ENCODE data around the gene KIF16B.

Gene KIF16B

DNA sequence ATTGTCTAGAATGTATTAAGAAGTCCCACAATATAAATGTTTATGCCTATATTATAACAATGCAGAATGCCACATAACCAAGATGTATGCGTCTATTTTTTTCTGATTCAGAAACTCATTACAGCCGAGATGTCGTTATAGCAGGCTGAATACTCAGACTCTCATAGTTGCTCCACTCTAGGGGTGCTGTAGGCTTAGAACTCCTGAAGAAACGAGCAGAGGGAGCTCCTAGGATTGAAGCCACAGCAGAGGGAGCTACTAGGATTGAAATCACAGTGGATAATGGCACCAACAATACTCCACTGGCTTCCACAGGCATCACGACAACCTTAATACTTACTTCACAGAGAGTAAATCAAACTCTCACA lies 208.9 kb downstream of the KIF16B start:
- DNase-seq (ENCODE audit: low read depth in 4 of 4, low spot score in 1 of 4): no peak

DNA sequence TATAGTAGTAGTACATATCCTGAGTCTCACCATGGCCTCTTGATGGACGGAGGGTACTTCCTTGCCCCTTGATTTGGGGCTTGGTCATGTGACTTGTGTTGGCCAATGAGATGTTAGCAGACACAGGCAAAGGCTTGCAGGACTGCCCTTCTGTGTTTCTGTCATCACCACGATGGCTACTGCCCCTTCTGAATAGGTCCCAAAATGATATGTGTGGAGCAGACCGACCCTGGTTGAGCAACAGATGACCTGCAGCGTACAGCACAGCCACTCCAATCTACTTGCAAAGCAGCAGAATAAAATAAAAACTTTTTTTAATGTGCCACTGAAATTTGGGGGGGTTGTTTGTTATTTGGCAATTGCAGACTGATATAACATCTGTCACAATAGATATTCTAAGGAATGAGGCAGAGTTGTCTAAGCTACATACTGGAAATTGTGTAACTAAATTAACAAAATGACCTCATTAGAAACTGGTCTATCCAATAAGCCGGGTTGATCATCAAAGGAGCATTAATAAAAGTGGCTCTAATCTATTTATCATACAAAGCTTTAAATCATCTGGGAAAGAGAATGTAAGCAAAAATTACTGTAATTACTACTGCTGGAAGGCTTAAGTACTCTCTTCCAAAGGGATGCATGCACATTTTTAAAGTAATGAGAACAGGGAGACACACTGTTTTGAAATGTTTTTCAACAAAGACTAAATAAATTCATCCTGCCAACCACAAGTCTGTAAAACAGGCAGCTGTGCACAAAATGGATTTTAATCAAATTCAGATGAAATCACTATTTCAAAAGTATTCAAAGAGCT lies 209.5 kb downstream of the KIF16B start:
- no peak for DNase-seq (ENCODE audit: low read depth in 4 of 4, low spot score in 1 of 4)

DNA sequence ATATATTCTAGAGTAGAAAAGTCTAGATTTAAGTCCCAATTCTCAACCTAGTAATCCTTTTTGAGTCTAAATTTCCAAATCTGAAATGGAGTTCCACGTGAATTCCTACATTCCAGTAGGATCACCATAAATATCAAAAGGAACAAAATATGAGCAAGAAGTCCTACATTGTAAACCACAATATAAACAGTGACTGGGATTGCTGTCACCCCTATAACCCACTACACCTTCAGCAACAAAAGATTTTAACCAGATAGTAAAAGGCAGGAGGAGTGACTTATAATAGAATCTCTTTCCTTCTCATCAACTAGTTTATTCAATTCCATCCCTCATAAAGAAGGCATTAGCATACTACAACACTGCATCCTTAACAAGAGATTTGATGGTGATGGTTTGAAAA lies 210.6 kb downstream of the KIF16B start:
- no peak for DNase-seq (ENCODE audit: low read depth in 4 of 4, low spot score in 1 of 4)

DNA sequence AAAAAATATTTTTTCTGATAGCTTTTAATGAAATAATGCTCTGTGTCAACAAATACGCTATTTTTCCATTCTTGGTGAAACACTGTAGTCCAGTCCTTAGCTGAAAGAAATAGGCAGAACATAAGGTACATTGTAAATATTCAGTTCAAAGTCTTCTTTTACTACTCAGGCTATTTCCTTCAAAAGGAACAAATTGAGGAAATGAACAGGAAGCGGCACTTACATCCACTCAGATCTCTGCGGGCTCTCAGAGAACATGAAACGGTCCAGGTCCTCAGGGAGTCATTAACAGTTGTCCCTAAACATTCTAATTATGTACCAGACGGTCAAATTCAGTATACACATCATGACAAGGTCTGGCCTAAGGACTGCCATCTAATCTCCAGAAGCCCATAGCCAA lies 212.6 kb downstream of the KIF16B start:
- DNase-seq (ENCODE audit: low read depth in 4 of 4, low spot score in 1 of 4): no peak

DNA sequence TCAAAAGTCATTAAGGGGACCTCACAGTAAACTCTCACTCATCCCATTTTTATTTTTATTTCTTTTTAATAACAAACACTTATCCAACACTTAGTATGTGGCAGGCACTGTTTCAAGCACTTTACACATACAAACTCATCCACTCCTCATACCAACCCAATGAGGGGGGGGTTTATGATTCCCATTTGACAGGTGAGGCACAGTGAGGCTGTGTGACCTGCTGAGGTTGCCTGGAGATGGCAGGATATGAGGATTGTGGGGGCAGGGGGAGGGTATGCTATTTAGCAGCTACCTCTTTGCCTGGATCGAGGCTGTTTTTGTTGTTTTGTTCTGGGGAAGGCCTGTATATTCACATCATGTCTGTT lies 219.8 kb downstream of the KIF16B start:
- DNase-seq (ENCODE audit: low read depth in 4 of 4, low spot score in 1 of 4): no peak

DNA sequence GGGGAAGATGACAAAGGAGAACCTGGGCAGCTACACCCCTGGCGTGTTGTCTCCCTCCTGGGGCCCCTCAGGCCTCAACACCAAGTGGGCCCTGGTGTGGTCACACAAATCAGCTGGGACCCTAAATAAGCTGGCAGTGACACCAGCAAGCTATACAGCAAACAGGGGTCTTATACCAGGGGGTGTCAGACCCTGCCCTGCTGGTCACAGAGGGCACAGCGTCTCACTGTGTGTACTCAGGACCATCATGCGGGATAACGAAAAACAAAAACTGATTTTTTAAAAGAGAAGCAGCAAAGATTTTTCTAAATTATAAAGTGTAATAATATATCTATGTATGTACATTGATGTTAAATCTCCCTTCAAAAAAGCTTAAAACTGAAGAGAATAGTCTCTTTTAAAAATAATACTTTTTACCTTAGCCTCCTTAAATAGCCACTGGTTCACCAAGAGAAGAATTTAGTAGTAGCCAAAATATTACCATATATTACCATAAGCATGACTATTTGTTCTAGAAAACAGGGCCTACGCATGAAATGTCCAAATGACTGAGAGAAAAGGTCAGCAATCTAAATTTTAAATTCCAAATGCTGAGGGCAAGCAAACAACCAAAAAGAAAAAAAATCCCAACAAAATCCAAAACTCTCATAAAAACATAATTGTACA lies 220.4 kb downstream of the KIF16B start:
- DNase-seq (ENCODE audit: low read depth in 4 of 4, low spot score in 1 of 4): no peak

DNA sequence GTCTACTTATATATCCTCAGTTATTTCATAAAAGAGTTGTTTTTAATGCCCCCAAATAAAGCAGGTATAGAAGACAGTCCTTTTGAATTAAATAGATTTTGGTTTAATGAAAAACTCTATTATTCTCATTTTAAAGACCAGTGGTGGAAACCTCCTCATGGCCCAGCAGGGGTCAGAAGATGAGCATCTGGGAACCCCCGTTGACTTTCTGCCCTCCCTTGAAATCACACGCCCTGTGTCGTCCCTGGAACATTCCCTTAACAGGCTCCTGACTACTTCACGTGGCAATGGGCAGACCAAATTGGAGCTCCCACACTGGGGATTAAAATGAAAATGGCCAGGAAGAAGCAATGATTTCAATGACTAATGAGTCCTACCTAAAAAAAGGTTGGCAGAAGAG lies 220.9 kb downstream of the KIF16B start:
- DNase-seq (ENCODE audit: low read depth in 4 of 4, low spot score in 1 of 4): no peak

DNA sequence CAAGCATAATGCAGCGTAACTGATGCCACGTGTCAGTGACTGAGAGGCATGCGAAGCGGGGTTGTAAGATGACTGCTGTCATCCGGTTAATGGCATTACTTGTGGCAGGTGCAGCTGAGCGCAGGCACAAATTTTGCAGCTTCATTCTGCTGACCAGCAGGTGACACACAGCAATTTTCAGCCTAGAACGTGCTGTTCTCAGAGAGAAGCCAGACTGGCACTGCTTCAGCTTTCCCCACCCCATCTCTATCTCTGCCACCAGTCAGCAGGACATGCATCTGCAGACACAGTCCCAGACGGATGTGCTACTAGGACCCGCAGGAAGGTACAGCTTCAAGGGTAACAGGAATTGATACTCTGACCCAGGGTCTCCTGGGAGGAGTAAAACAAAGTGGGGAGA lies 221.8 kb downstream of the KIF16B start:
- no peak for DNase-seq (ENCODE audit: low read depth in 4 of 4, low spot score in 1 of 4)

DNA sequence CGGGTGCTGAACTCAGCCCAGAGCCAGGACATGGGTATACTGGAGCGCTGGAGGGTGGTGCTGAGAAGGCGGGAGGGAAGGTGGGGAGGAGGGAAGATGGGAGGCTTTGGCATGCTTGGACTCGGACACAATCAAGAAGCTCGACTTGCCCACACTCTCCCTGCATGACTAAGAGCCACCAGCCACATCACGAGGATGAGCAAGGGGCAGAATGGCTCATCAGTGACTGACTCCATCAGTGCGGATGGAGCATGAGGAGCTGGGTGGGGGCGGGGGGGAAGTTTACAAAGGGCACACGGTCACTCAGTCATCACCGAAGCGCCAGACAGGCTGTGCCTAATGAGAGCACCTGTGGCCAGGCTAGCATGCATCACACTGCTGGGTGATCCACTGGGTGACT lies 222.8 kb downstream of the KIF16B start:
- no peak for DNase-seq (ENCODE audit: low read depth in 4 of 4, low spot score in 1 of 4)

DNA sequence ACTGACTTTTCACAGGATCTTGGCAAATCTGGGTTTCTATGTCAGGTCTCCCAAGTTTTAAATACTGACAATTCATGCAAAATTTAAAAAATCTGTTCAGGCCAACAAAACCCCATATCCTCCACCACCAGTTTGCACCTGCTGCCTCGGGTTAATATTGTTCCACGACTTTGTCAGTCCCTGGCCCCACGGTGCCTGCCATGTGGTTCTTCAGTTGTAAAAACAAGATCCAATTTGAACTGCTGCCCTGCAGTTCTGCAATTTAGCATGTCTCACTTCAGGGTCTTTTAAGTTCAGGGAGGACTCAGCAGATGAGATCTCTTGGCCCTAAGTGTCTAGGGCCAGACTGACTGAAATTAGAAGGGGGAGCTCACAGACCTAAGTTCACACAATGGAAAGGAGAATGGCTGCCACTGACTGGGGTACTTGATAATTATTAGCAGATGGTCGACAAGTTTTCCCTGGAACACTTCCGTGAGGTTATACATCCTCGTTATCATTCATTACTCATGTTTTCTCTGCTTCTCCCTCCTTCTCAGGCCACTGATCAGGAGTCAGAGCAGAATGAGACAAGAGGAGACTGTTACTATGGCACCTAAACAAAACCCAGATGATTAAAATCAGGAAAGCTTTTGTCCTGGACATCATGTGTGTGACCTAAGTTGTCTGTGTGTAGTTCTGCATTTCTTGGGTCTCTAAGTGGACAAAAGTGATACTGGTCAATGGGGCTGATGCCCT lies 223.6 kb downstream of the KIF16B start:
- no peak for DNase-seq (ENCODE audit: low read depth in 4 of 4, low spot score in 1 of 4)

DNA sequence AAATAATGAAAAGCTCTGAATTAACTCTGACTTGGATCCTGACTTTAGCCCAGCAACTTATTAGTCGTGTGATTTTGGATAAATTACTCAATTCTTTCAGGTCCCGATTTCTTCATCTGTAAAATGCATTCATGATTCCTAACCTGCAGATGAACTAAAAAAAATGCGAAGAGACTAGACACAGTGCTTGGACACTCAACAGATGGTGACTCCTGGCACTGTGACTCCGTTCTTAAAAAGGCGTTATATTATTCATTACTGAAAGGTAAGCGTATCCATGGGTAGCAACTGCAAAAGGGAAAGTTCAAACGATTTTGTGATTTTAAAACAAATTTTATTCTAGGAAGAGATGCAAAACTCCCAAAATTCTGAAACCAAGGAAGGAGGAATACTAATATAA lies 226.3 kb downstream of the KIF16B start:
- no peak for DNase-seq (ENCODE audit: low read depth in 4 of 4, low spot score in 1 of 4)

DNA sequence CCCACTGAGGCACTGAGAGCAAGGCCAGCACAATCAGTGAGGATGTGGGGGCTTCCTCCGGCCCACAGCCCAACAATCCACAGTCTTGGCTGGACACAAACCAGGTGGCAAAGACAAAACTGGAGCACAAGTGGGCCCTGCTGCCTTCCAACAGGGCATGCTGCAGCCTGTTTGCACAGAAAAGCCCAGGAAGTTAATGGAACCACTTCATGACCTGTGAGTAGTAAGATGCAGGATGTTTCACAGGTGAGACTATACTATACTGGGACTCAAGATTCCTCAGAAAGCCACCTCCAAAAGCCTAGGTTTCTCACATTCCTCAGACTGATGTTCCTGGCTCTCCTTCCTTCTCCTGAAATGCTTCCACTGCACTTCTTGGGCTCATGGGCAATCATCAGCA lies 235.5 kb downstream of the KIF16B start:
- no peak for DNase-seq (ENCODE audit: low read depth in 4 of 4, low spot score in 1 of 4)

DNA sequence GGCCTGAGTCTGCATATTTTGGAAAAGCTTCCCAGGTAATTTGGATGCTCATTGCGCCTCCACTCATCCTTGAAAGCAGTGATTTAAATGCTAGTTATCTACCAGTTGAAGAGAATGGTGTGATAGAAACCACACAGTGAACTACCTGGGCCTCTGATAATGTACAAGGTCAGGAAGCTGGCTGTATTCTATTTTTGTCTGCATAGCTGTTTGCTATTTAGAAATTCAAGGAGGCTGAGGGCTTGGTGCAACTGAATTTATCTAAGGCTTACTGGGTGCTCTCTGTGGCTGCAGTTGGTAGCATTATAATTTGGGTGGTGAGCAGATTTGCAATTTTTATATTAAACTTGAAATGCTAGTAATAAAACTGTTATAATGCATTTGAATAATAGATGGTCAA lies 245.6 kb downstream of the KIF16B start:
- DNase-seq (ENCODE audit: low read depth in 4 of 4, low spot score in 1 of 4): no peak

DNA sequence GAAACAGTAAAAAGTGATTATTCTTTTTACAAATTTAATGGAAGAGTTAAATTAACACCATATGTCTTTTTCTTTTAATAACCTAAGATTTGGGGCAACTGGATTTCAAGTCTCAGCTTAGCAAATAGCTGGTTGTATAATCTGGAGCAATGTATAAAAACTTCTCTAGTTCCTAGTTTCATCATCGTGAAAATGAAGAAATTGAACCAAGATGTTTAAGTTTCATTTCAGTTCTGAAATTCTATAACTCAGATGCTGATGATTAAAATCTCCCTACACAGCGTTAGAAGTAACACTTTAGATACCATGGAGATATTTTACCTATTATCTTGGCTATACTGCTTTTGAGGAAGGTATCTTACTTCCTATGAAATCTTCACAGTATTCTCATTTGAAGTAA lies 252.0 kb downstream of the KIF16B start:
- no peak for DNase-seq (ENCODE audit: low read depth in 4 of 4, low spot score in 1 of 4)

DNA sequence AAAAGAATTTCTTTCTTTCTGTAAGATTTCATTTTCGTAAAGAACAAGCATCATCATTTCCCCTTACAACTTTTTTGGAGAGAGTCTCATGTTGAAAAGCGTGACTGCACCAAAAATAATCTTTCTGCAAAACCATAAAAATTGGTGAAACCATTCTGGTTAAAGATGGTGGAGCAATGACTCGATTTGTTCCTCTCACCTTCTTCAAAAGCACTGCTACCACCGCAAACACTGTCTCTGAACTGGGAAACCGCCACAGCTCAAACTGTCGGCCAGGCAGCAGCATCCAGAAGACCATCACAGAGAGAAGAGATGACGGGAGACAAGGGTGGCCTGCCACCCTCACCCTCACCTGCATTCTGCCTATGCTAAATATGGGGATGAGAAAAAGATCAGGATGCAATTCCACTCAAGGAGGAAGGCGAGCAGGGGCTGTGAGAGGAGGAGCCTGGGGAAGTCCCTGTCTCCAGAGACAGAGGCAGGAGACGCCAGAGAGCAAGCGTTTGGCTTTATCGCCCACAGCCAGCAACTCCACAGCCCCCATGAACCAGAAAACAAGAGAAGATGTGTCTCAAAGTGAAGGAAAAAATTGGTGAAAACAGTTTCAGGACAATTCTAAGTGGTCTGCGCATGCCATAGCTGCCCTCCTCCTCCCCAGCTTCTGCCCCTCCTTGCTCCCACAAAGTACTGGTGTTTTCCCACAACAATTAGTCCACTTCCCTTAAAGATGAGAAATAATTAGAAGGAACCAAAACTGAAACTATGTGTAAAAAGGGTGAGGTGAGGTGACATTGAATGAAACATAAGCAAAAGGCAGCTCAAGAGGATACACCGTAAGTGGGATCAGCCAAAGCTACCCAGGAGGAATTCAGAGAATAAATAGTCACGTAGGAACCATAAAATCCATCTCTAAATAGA lies 255.5 kb downstream of the KIF16B start:
- DNase-seq (ENCODE audit: low read depth in 4 of 4, low spot score in 1 of 4): no peak

DNA sequence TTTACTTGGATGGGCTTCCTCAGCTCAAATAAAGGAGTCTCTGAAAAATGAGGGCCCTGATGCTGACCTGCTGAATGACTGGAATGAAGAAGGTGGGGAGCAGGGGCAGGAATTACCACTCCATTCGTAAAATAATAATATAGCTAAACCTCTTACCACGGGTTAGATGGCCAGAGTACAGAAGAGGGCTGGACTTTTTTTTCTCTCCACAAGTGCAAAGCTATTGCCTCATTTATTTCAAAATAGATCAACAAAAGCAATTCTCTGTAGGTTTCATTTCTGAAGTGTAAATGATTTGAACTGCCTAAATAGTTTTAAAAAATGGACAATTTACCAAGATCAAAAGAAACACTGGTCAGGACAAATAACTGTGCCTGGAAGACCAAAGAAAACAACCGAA lies 256.7 kb downstream of the KIF16B start:
- no peak for DNase-seq (ENCODE audit: low read depth in 4 of 4, low spot score in 1 of 4)

DNA sequence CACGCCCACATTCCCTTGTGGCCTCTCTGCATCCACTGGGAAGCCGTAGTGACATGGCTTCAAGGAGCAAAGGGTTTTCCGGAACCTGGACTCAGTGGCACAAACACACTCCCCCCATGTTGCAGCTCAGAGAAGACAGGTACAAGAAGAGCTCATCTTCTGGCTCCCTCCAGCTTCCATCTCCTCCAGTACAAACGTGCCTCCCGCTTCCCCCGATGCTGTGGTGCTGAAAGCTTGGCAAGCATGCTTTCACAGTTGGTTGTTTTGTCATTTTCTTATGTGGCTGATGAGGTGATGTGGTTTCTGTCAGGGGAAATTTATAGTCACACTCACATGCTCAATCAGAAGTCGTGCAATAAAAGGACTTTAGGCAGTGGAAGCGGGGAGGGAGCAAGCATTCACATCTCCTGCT lies 258.5 kb downstream of the KIF16B start:
- DNase-seq (ENCODE audit: low read depth in 4 of 4, low spot score in 1 of 4): no peak

DNA sequence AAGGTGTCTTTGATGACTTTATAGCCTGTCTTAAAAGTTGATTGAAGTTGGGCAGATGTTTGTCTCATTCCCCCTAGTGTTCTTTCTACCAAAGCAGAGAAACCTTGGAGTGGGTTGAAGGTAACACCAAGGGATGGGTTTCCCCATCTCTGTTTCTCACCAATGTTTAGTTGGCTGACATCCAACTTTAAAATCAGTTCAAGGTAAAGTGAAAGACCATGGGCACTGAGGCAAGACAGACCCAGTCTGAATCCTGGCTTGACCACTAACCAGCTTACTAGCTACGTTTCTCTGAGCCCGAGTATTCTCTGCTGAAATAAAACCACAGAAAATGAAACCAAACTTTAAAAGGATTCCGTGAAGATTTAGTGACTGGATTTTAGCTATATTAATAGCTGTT lies 258.9 kb downstream of the KIF16B start:
- no peak for DNase-seq (ENCODE audit: low read depth in 4 of 4, low spot score in 1 of 4)

DNA sequence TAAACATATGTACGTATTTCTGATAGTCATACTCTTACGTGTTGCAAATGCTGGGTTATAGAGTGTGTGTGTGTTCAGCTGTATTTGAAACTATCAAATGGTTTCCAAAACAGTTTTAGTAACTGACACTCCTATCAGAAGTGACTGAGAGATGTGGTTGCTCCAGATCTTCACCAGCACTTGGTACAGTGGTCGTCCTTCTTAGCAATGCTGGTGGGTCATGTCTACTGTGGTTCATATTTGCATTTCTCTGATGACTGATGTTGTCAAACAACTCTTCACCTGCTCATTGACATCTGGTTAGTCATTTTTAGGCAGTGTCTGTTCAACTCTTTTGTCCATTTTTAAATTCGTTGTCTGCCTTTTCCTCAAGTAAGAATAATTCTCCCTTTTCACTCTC lies 259.3 kb downstream of the KIF16B start:
- DNase-seq (ENCODE audit: low read depth in 4 of 4, low spot score in 1 of 4): no peak

DNA sequence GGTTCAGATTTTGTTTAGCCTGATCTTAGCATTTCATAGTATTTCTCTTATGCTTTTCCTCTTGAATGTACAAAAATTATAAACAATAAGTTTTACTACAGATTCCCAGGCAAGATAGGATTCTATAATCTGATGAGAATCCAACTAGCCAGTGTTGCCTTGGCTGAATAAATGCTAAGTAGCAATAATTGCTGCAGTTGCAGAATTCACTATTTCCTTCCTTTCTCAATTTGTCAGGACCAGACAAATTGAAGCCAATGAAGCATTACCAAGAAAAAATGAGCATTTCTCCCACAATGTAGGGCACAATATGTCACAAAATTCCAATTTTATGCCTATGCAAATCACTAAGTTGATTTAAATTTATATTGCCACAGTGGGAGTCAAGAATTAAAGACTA lies 260.2 kb downstream of the KIF16B start:
- no peak for DNase-seq (ENCODE audit: low read depth in 4 of 4, low spot score in 1 of 4)

DNA sequence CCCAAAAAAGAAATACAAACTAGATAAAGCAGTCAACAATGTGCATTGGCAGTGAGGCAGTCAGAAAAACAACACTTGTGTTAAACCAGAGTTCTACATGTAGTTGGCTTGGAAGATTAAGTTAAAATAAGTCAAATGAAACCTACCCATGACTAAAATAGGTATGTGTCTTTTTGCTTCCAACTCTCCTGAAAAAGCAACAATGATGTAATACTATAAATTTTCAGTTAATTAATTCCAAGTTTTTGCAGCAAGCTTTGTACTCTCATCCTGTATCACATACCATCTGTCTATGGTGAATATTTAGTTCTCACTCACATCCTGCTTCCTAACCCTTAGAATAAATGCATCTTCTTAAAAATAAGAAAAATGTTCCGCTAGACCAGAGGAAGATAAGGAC lies 261.5 kb downstream of the KIF16B start:
- no peak for DNase-seq (ENCODE audit: low read depth in 4 of 4, low spot score in 1 of 4)
